Activated T-helper 17 cell treated with anti-CD3 and anti-CD28 coated beads, Interleukin-2, amount 50 U/mL, for 72 hours (primary cell): ENCODE results near the gene HVCN1. TPM values are rescaled to one million over a fixed set of nuclear protein-coding genes. Genes with fewer than 3 reads are reported as not detected.
A peak's percentile ranks its signal among the peaks of the same experiment; 100 is the strongest.

Experiments used
- ATAC-seq: fragments of 150-1000 bp; cut with Tn5 transposase; replicated peaks from 2 replicates; pipeline ENCODE4 v1.10.0; 2021; ENCODE audit warnings: mild to moderate bottlenecking, moderate library complexity
- H3K27ac Mint-ChIP-seq: one replicate; pipeline ENCODE4 v1.8.0; 2022; ENCODE audit warnings: mixed read lengths
- H3K27me3 Mint-ChIP-seq: one replicate; pipeline ENCODE4 v1.8.0; 2022; ENCODE audit warnings: mixed read lengths
- H3K36me3 Mint-ChIP-seq: one replicate; pipeline ENCODE4 v1.8.0; 2022; ENCODE audit warnings: low read depth, mild to moderate bottlenecking, mixed read lengths
- H3K4me1 Mint-ChIP-seq: one replicate; pipeline ENCODE4 v1.8.0; 2022; ENCODE audit warnings: mixed read lengths
- H3K4me3 Mint-ChIP-seq: one replicate; pipeline ENCODE4 v1.8.0; 2022; ENCODE audit warnings: mild to moderate bottlenecking, mixed read lengths
- H3K9me3 Mint-ChIP-seq: one replicate; pipeline ENCODE4 v1.8.0; 2022; ENCODE audit warnings: mixed read lengths
- total RNA-seq, 2 donors: library from RNA; stranded (reverse); gene quantifications; one replicate each; pipeline ENCODE4 v1.2.3, GENCODE V29; 2022

The HVCN1 gene
- total RNA-seq, 2 donors from 2014 or later: 0.71 to 1.7 TPM

GRCh38 chr12:110718222-110718908 lies 29.4 kb upstream of the HVCN1 start:
- Mint-ChIP-seq H3K27me3 (no peaks in the 10 kb centered on the region), H3K4me1 (peaks cover 24% of the 10 kb centered on the region), H3K27ac (no peak overlapping the region), H3K36me3 (peaks cover 70% of the 10 kb centered on the region), H3K9me3 (no peaks in the 10 kb centered on the region), H3K4me3 (no peak overlapping the region)
- ATAC-seq: no peak

GRCh38 chr12:110717037-110717436 lies 28.1 kb upstream of the HVCN1 start:
- Mint-ChIP-seq H3K27me3 (no peaks in the 10 kb centered on the region), H3K4me3 (no peak overlapping the region), H3K4me1 (peaks cover 24% of the 10 kb centered on the region), H3K27ac (peak overlapping the region; percentile 50), H3K36me3 (peaks cover 57% of the 10 kb centered on the region), H3K9me3 (no peaks in the 10 kb centered on the region)
- peak; percentile 91 for ATAC-seq

- Mint-ChIP-seq H3K36me3 (no peaks in the 10 kb centered on the region), H3K4me1 (peaks cover 5% of the 10 kb centered on the region), H3K27ac (peak overlapping the region; percentile 23), H3K27me3 (no peaks in the 10 kb centered on the region), H3K4me3 (no peak overlapping the region), H3K9me3 (no peaks in the 10 kb centered on the region)
- no peak for ATAC-seq
These were observed 20.0 kb upstream of the HVCN1 start for GRCh38 chr12:110708917-110709316.

- Mint-ChIP-seq H3K27me3 (no peaks in the 10 kb centered on the region), H3K4me1 (peaks cover 5% of the 10 kb centered on the region), H3K27ac (no peak overlapping the region), H3K9me3 (no peaks in the 10 kb centered on the region), H3K36me3 (no peaks in the 10 kb centered on the region), H3K4me3 (no peak overlapping the region)
- no peak for ATAC-seq
These were observed 16.4 kb upstream of the HVCN1 start for GRCh38 chr12:110705309-110705708.

GRCh38 chr12:110704750-110705149 lies 15.8 kb upstream of the HVCN1 start:
- H3K27me3 Mint-ChIP-seq: no peaks in the 10 kb centered on the region
- no peak overlapping the region for H3K27ac Mint-ChIP-seq
- peak; percentile 44 for ATAC-seq
- peaks cover 5% of the 10 kb centered on the region for H3K4me1 Mint-ChIP-seq
- H3K9me3 Mint-ChIP-seq: no peaks in the 10 kb centered on the region
- H3K4me3 Mint-ChIP-seq: no peak overlapping the region
- H3K36me3 Mint-ChIP-seq: no peaks in the 10 kb centered on the region

- Mint-ChIP-seq H3K4me1 (peaks cover 5% of the 10 kb centered on the region), H3K27ac (no peak overlapping the region), H3K4me3 (no peak overlapping the region), H3K27me3 (no peaks in the 10 kb centered on the region), H3K9me3 (no peaks in the 10 kb centered on the region), H3K36me3 (no peaks in the 10 kb centered on the region)
- ATAC-seq: no peak
These were observed 15.3 kb upstream of the HVCN1 start for GRCh38 chr12:110704231-110704630.

- H3K4me3 Mint-ChIP-seq: no peak overlapping the region
- ATAC-seq: no peak
- H3K4me1 Mint-ChIP-seq: no peaks in the 10 kb centered on the region
- no peaks in the 10 kb centered on the region for H3K9me3 Mint-ChIP-seq
- H3K27me3 Mint-ChIP-seq: no peaks in the 10 kb centered on the region
- no peaks in the 10 kb centered on the region for H3K36me3 Mint-ChIP-seq
- H3K27ac Mint-ChIP-seq: no peak overlapping the region
These were observed 13.2 kb upstream of the HVCN1 start for GRCh38 chr12:110702081-110702480.

GRCh38 chr12:110699591-110700445 lies 10.9 kb upstream of the HVCN1 start:
- no peak overlapping the region for H3K27ac Mint-ChIP-seq
- ATAC-seq: no peak
- H3K27me3 Mint-ChIP-seq: no peaks in the 10 kb centered on the region
- no peaks in the 10 kb centered on the region for H3K9me3 Mint-ChIP-seq
- H3K4me1 Mint-ChIP-seq: no peaks in the 10 kb centered on the region
- no peaks in the 10 kb centered on the region for H3K36me3 Mint-ChIP-seq
- no peak overlapping the region for H3K4me3 Mint-ChIP-seq

GRCh38 chr12:110698171-110698902 lies 9.4 kb upstream of the HVCN1 start:
- peak; percentile 98 for ATAC-seq
- no peaks in the 10 kb centered on the region for H3K4me1 Mint-ChIP-seq
- no peaks in the 10 kb centered on the region for H3K9me3 Mint-ChIP-seq
- no peaks in the 10 kb centered on the region for H3K27me3 Mint-ChIP-seq
- H3K4me3 Mint-ChIP-seq: no peak overlapping the region
- H3K36me3 Mint-ChIP-seq: no peaks in the 10 kb centered on the region
- no peak overlapping the region for H3K27ac Mint-ChIP-seq

- no peak for ATAC-seq
- no peaks in the 10 kb centered on the region for H3K27me3 Mint-ChIP-seq
These were observed 8.3 kb upstream of the HVCN1 start for GRCh38 chr12:110697236-110697635.

GRCh38 chr12:110696283-110696682 lies 7.4 kb upstream of the HVCN1 start:
- no peaks in the 10 kb centered on the region for H3K36me3 Mint-ChIP-seq
- H3K4me1 Mint-ChIP-seq: no peaks in the 10 kb centered on the region
- H3K4me3 Mint-ChIP-seq: no peak overlapping the region
- ATAC-seq: no peak
- no peaks in the 10 kb centered on the region for H3K9me3 Mint-ChIP-seq
- no peak overlapping the region for H3K27ac Mint-ChIP-seq
- H3K27me3 Mint-ChIP-seq: no peaks in the 10 kb centered on the region

More at GRCh38 chr12:110697236-110697635, 8.3 kb upstream of the HVCN1 start:
- H3K4me3 Mint-ChIP-seq: no peak overlapping the region
- no peaks in the 10 kb centered on the region for H3K36me3 Mint-ChIP-seq
- H3K4me1 Mint-ChIP-seq: no peaks in the 10 kb centered on the region
- no peak overlapping the region for H3K27ac Mint-ChIP-seq
- no peaks in the 10 kb centered on the region for H3K9me3 Mint-ChIP-seq

- H3K36me3 Mint-ChIP-seq: no peaks in the 10 kb centered on the region
- no peak for ATAC-seq
- no peaks in the 10 kb centered on the region for H3K27me3 Mint-ChIP-seq
- H3K4me1 Mint-ChIP-seq: peaks cover 9% of the 10 kb centered on the region
- no peak overlapping the region for H3K27ac Mint-ChIP-seq
- H3K9me3 Mint-ChIP-seq: no peaks in the 10 kb centered on the region
- H3K4me3 Mint-ChIP-seq: no peak overlapping the region
These were observed 5.5 kb upstream of the HVCN1 start for GRCh38 chr12:110694330-110694901.

- no peaks in the 10 kb centered on the region for H3K9me3 Mint-ChIP-seq
- no peaks in the 10 kb centered on the region for H3K36me3 Mint-ChIP-seq
- H3K4me1 Mint-ChIP-seq: peaks cover 10% of the 10 kb centered on the region
- ATAC-seq: no peak
- H3K27ac Mint-ChIP-seq: no peak overlapping the region
- H3K27me3 Mint-ChIP-seq: no peaks in the 10 kb centered on the region
- no peak overlapping the region for H3K4me3 Mint-ChIP-seq
These were observed 4.8 kb upstream of the HVCN1 start for GRCh38 chr12:110693731-110694130.

- Mint-ChIP-seq H3K4me1 (peaks cover 10% of the 10 kb centered on the region), H3K27ac (peak overlapping the region; percentile 74)
- ATAC-seq: no peak
These were observed 1.2 kb upstream of the HVCN1 start for GRCh38 chr12:110690127-110690430.

More at GRCh38 chr12:110690127-110690430, 1.2 kb upstream of the HVCN1 start:
- peaks cover 3% of the 10 kb centered on the region for H3K27me3 Mint-ChIP-seq
- H3K4me3 Mint-ChIP-seq: peak overlapping the region; percentile 87
- no peaks in the 10 kb centered on the region for H3K36me3 Mint-ChIP-seq
- H3K9me3 Mint-ChIP-seq: no peaks in the 10 kb centered on the region
